ENCODE results near the gene KCNS1. TPM values are rescaled to one million over a fixed set of nuclear protein-coding genes. Genes with fewer than 3 reads are reported as not detected.

Gene KCNS1
- total and polyA plus RNA-seq, 2 of the 8 experiments (the other 6 are each of a cell fraction or from before 2014, with no cell fraction given), result 1.4 to 1.8 TPM

- Histone ChIP-seq H3K14ac (ENCODE audit: insufficient read length) (no peak overlapping the region), H2BK5ac (ENCODE audit: low read depth, low read length) (no peak overlapping the region), H3K79me2 (ENCODE audit: control insufficient read depth in 1 of 2, insufficient read depth in 2 of 2, low read length in 2 of 2) (no peaks in the 10 kb centered on the region), H3K4me3 (ENCODE audit: extremely low read depth in 1 of 4, insufficient read depth in 2 of 4, low read depth in 3 of 4, low read length in 4 of 4) (no peak overlapping the region), H2AFZ (ENCODE audit: low read length) (no peak overlapping the region), H3K27ac (ENCODE audit: low read depth, low read length) (no peak overlapping the region), H3K4me1 (replicated peaks in 1 of 4; ENCODE audit: control insufficient read depth in 3 of 4, insufficient read depth in 4 of 4, low read length in 3 of 4) (peaks cover 2 to 12% (median 4%) of the 10 kb centered on the region in 4 experiments; a peak in 6 of 7 replicates), H4K8ac (ENCODE audit: extremely low read depth, insufficient read depth, low read length) (no peak overlapping the region), H3K18ac (ENCODE audit: extremely low read depth, low read length) (no peak overlapping the region), H3K27me3 (replicated peaks in 1 of 4; ENCODE audit: control insufficient read depth in 3 of 4, extremely low read depth in 1 of 4, insufficient read depth in 3 of 4, low read length in 3 of 4) (peaks cover 1 to 31% (median 21%) of the 10 kb centered on the region in 4 experiments), H3K23me2 (ENCODE audit: low read depth, low read length) (no peaks in the 10 kb centered on the region; the same call in 1 of the 2 replicates), H2BK120ac (replicated peaks; ENCODE audit: low read depth, low read length) (no peak overlapping the region), H4K20me1 (replicated peaks in 1 of 2; ENCODE audit: control insufficient read depth in 1 of 2, insufficient read depth in 2 of 2, low read length in 2 of 2) (no peaks in the 10 kb centered on the region), H4K91ac (replicated peaks; ENCODE audit: insufficient read length, low read length) (no peak overlapping the region), H2BK12ac (ENCODE audit: low read depth, low read length) (no peak overlapping the region), H3K56ac (replicated peaks; ENCODE audit: insufficient read length, low read depth, low read length) (no peak overlapping the region), H4K5ac (ENCODE audit: insufficient read length, low read depth, low read length) (no peak overlapping the region), H3K4ac (replicated peaks; ENCODE audit: insufficient read length, low read depth, low read length) (no peak overlapping the region), H2BK20ac (ENCODE audit: low read length) (no peak overlapping the region), H3K36me3 (ENCODE audit: control insufficient read depth in 2 of 4, insufficient read depth in 4 of 4, low read length in 3 of 4) (peaks cover 0 to 1% (median 0%) of the 10 kb centered on the region in 4 experiments; a peak in 1 of 8 replicates), H3K9me3 (ENCODE audit: insufficient read depth in 2 of 2, low read depth in 1 of 2, low read length in 1 of 2) (peaks cover 0 to 2% of the 10 kb centered on the region in 2 experiments; a peak in 3 of 4 replicates), H2BK15ac (ENCODE audit: low read length) (no peak overlapping the region), H3K9ac (replicated peaks in 1 of 4; ENCODE audit: extremely low read depth in 1 of 4, low read depth in 3 of 4, low read length in 3 of 4) (no peak overlapping the region), H2AK5ac (ENCODE audit: low read depth, low read length) (no peak overlapping the region), H3K79me1 (ENCODE audit: low read depth, low read length) (no peaks in the 10 kb centered on the region), H3K4me2 (ENCODE audit: insufficient read depth in 1 of 2, low read depth in 2 of 2, low read length in 2 of 2) (no peak overlapping the region), H3K23ac (ENCODE audit: insufficient read length) (no peak overlapping the region)
- WGBS, 2 experiments (ENCODE audit: extremely low coverage in 1 of 2, insufficient coverage in 1 of 2, insufficient read length in 1 of 2, insufficient replicate concordance in 2 of 2, low coverage in 1 of 2, low lambda C conversion rate in 2 of 2, missing lambda C conversion rate in 1 of 2), result 85% methylated on average over 2 of the region's 2 CpGs; no CpG with 5 or more reads in 1 of the 2 experiments
- DNase-seq (ENCODE audit: low read depth in 1 of 2, low spot score in 2 of 2) (no peak), FAIRE-seq (no peak)
- ChIA-PET CTCF (ENCODE audit: partially characterized antibody) (interaction anchor here (13.8 to 17.6 kb wide), 2 partner anchors 7 to 55 kb away, joined by 210 to 233 read pairs; partner anchors contain the start of gene KCNS1), POLR2A (ENCODE audit: partially characterized antibody) (no interaction called here)
- TF ChIP-seq SAP30 (IDR thresholded peaks at IDR 0.05; ENCODE audit: insufficient read depth, insufficient replicate concordance, low read length) (no peak), HDAC6 (IDR thresholded peaks at IDR 0.05; ENCODE audit: low read depth, low read length) (no peak), ATF2 (IDR thresholded peaks at IDR 0.05; ENCODE audit: low read length) (no peak)
These were observed 2.1 kb upstream of the KCNS1 start for GRCh38 chr20:45103072-45103471.
